GM19468 (cell line): ENCODE measurements around the gene TADA2B.
A peak's percentile ranks its signal among the peaks of the same experiment; 100 is the strongest.

Experiments
- ATAC-seq: cut with Tn5 transposase; IDR thresholded peaks from one replicate; pipeline ENCODE4 v1.9.1; 2021; ENCODE audit warnings: mild to moderate bottlenecking, moderate library complexity, moderate number of reproducible peaks; ENCODE audit not compliant: unreplicated experiment; ENCODE audit errors: extremely low read depth

Gene TADA2B

DNA sequence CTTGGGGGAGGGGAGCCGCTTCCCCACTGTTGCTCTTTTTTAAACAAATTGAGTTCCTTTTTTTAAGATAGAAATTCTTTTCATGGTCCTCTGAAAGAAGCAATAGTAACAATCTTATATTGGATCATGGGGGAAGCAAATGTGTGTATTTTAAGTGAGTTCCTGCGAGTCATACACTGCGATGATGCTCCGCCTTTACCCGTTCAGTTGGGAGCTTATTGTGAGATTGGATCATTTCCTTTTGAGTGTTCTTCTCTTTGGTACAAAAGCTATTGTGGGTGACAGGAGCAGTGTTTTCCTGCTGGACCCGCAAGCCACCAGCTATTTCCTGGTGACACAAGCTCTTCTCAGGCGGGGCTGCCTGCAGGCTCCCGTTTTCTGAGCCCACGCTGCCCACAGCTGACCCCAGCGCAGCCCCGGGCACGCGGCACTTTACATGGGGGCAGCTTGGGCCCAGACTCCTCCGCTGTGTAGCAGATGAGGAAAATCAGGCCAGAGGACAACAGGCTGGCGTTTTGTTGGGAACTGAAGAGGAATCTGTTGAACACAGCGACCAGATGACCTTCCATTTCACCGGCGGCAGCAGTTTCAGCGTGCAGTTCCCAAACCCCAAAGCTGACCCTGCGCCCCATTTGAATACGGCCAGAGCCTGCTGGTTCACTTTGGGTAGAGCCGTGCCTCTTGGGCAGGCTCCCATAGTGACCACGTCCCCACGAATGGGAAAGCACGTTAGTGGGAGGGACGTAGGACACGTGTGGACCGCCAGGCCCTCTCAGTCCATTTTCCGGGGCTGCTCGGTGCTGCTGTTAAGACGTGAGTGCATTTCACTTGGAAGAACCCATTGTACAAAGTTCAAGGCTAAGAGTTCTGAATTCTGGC lies 12.2 kb downstream of the TADA2B start:
- ATAC-seq = no peak

DNA sequence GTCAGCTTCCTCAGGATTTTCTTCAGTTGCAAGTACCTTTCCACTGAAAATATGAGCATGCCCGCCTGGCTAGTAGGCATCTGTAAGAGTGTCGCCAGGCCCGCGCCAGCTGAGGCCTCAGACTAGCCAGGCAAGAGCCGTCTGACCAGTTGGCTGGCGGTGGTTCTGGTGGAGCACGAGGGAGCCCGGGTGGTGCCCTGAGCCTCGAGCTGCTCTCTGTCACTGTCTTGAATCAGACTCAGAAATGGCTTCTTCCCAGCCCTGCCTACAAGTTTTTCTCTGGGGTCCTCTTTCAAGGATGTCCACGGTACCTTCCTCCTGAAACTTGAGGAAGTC lies 12.8 kb downstream of the TADA2B start:
- no peak for ATAC-seq

DNA sequence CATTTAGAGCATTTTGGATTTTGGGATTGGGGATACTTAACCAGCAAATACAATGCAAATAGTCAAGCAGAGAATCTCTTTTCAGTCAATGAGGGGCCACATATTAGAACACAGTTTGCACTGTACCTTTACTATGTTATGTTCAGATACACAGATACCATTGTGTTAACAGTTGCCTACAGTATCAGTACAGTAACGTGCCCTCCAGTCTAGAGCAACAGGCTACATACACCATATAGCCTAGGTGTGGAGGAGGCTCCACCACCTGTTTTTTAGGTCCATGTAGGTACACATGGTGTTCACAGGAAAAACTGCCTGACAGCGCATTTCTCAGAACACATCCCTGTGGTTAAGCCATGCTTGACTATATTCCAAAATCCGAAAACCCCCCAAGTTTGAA lies 15.6 kb downstream of the TADA2B start:
- ATAC-seq = no peak

- ATAC-seq = no peak
Measured at GRCh38 chr4:7059662-7060061, 16.5 kb downstream of the TADA2B start.

GRCh38 chr4:7060346-7061150 lies 17.4 kb downstream of the TADA2B start:
- ATAC-seq = no peak

- no peak for ATAC-seq
Measured at GRCh38 chr4:7061815-7062214, 18.6 kb downstream of the TADA2B start.

- ATAC-seq = no peak
Measured at GRCh38 chr4:7062816-7063215, 19.6 kb downstream of the TADA2B start.

DNA sequence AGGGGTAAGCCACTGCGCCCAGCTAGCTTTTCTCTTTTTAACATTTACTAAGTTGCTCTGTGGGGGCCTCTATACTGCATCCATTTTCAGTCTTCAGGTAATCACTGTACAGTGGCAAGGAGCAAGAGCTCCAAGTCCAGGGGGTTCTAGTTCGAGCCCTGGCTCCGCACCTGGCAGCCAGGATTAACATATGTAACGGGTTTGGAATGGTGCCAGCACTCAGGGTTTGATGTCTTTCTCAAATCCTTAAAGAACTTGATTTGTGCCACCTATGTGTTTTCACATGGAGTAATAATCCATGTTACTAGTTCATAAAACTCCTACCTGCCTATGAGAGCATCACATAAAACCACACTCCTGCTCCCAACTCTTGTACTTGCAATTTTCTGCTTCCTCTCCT lies 20.2 kb downstream of the TADA2B start:
- no peak for ATAC-seq

GRCh38 chr4:7066006-7066405 lies 22.8 kb downstream of the TADA2B start:
- ATAC-seq = no peak

GRCh38 chr4:7066493-7066892 lies 23.3 kb downstream of the TADA2B start:
- no peak for ATAC-seq

DNA sequence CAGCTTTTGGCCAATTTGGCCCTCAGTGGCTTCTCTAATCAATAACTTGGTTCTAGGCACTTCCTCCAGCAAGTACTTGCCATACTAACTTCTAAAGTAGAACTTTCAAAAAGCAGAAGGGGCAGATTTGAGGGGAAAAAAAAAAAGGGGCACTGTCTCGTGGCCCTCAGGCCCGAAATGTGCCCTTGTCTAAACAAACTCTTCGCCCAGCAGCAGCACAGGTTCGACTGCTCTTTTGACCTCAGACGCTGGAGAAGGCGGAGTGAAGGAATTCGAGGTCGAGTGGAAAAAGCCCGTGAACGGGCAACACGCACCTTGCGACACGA lies 23.9 kb downstream of the TADA2B start:
- ATAC-seq = no peak

- peak; percentile 90 for ATAC-seq
Measured at GRCh38 chr4:7067452-7068278, 24.5 kb downstream of the TADA2B start, which contains the start of gene GRPEL1. TSS of gene GRPEL1 (minus strand) at chr4:7068064. CDS start at chr4:7068032, 32 bp downstream.

DNA sequence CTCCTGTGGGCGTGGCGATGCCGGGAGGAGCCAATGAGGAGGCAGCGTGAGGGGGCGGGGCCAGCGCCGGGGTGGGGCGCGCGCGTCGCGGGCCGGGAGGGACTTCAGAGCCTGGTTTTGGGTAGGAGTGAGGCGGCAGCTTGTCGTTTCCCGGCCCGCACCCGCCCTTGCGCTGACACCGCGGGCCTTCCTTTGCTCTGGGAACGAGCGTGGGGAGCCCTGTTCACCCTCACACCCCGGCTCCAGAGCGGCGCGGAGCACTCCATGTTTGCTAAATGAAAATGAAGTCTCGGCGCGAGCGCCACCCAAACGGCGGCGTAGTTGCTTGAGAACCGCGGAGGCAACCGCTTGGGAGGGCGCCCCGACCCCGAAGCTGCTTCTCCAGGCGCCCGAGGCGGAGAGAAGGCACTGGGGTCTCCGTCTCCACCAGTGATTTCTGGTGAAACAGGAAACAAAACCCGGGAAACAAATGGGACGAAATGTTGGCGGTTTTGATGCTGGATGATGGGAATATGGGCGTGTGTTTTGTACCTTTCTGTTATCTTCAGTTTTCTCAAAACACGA lies 25.2 kb downstream of the TADA2B start:
- ATAC-seq = no peak

DNA sequence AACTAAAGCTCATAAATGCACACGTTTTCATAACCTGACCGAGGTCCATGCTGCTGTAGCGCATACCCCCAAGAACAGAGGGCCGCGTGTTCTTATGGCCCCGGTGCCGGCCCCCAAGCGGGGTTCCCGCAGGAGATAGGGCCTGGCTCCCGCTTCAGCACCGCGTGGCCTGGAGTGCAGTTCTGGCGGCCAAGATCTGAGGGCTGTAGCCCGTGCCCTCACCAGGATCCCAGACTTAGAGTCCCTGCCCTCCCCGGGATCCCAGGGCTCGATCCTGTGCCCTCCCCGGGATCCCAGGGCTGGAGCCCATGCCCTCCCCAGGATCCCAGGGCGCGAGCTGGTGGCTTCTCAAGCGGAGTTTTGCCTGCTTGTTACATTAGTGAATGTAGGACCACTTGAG lies 25.7 kb downstream of the TADA2B start:
- no peak for ATAC-seq

GRCh38 chr4:7070729-7071511 lies 27.7 kb downstream of the TADA2B start:
- ATAC-seq = no peak

- no peak for ATAC-seq
Measured at GRCh38 chr4:7073059-7073458, 29.9 kb downstream of the TADA2B start.

- ATAC-seq = no peak
Measured at GRCh38 chr4:7073526-7074390, 30.6 kb downstream of the TADA2B start.

- ATAC-seq = no peak
Measured at GRCh38 chr4:7074426-7074825, 31.3 kb downstream of the TADA2B start.
